Astrocyte of the spinal cord (primary cell): ENCODE results near the gene PRUNE1.

Experiments
- DNase-seq: peaks from one replicate; pipeline ENCODE4 v3.0.0; 2011; ENCODE audit warnings: low read depth, low spot score
- H3K4me3 ChIP-seq: 2 replicates; pipeline ENCODE4 v1.5.1; 2011; ENCODE audit warnings: low read depth, mild to moderate bottlenecking, low read length, moderate library complexity
- in situ Hi-C: cut with HindIII; loops from 2 replicates; pipeline ENCODE4 v1.10.0; 2017; ENCODE audit warnings: low sequenced_read_pairs
- TF ChIP-seq, protein P1 (sequence below): IDR thresholded peaks from 2 replicates; pipeline ENCODE4 v1.5.1; 2012; ENCODE audit warnings: low read depth, mild to moderate bottlenecking, low read length, inconsistent platforms

Gene PRUNE1

DNA sequence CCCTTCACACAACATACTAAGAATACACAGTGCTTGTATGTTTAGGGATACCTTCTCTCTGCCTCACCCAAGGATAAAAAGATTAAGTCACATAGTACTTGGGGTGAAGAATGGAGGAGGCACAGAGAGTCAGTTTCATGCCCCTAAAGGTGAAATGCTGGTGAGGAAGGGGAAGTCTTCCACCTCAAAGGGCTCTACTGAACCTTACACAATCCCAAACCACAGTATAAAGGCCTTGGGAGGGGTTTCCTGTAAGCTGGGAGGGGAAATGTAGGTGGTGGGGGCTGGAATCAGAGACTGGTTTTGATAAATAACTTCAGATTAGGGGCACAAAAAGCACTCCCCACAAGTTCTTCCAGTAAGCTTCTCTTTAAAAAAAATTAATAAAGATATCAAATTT is 5.1 kb upstream of the PRUNE1 start:
- no peak overlapping the region for H3K4me3 ChIP-seq
- TF ChIP-seq, protein P1, sequence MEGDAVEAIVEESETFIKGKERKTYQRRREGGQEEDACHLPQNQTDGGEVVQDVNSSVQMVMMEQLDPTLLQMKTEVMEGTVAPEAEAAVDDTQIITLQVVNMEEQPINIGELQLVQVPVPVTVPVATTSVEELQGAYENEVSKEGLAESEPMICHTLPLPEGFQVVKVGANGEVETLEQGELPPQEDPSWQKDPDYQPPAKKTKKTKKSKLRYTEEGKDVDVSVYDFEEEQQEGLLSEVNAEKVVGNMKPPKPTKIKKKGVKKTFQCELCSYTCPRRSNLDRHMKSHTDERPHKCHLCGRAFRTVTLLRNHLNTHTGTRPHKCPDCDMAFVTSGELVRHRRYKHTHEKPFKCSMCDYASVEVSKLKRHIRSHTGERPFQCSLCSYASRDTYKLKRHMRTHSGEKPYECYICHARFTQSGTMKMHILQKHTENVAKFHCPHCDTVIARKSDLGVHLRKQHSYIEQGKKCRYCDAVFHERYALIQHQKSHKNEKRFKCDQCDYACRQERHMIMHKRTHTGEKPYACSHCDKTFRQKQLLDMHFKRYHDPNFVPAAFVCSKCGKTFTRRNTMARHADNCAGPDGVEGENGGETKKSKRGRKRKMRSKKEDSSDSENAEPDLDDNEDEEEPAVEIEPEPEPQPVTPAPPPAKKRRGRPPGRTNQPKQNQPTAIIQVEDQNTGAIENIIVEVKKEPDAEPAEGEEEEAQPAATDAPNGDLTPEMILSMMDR, result no peak
- no peak for DNase-seq
- in situ Hi-C loops, result no loop called here

DNA sequence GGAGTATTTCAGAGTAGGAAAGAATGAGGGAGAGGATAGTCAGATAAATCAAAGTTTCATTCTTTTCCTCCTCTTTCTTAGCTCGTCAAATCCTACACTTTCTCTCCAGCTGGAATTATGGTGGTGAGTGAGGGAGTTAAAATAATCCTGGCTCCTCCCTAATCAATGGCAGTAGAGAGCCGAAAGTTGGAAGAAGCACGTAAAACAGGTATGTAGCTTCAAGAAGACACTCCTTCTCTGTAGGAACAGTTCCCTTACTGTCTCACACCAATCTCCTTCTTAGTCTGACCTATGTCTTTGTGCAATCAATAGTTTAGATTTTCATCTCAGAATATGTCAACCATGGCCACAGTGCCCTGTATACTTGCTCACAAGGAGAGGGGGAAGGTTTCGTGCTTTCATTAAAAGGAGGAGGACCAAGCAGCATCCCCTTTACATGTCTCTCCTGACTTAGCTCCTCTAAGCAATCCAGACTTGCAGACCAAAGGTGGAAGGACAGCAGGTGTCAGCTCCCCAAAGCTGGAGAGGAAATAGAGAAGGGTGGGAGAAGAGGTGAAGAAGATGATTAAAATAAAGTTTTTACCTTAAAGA is 2.4 kb upstream of the PRUNE1 start:
- peak overlapping the region; percentile 62 for H3K4me3 ChIP-seq
- no peak for DNase-seq
- TF ChIP-seq, protein P1, result no peak
- in situ Hi-C loops, result no loop called here

DNA sequence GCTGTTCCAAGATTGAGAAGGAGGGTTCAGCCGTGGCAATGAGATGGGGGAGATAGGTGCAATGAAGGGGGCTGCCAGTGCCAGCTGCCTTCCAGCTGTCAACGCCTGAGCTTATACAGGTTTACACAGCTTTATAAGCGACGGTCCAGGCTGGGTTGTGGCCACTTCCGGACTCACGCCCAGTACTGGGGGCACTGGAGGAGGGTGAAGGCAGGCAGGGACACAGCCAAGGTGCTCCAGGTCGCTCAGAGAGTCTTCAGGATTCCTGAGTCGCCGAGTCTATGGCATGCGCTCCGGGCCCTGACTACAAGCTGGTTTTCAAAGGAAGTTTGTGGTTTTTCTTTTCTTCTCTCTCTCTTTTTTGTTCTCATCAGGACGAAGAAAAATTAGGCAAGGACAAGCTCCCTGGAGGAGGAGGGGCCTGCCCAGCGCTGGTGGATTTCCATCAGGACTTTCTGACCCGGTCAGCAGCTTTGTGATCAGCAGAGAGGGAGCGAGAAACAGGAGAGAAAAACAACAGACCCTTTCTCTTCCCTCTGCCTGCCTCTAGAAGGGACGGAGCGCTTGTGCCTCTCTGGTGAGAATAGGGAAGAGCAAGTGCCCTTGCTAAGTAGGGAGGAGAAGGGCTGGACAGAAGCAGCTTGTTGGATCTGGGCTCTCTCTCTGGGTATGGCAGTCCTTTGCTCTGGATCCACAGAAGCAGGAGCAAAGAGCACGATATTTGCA is 1.8 kb upstream of the PRUNE1 start, which contains the start of gene MINDY1:
Gene MINDY1 (minus strand): TSS at position 576 of the 726 bp plus-strand sequence. CDS start 4,285 bp downstream, outside the sequence.
- TF ChIP-seq, protein P1, result peak; percentile 70
- peak within 1 kb of the TSS; percentile 62 for H3K4me3 ChIP-seq
- in situ Hi-C loops, result no loop called here
- DNase-seq, result peak; percentile 88

DNA sequence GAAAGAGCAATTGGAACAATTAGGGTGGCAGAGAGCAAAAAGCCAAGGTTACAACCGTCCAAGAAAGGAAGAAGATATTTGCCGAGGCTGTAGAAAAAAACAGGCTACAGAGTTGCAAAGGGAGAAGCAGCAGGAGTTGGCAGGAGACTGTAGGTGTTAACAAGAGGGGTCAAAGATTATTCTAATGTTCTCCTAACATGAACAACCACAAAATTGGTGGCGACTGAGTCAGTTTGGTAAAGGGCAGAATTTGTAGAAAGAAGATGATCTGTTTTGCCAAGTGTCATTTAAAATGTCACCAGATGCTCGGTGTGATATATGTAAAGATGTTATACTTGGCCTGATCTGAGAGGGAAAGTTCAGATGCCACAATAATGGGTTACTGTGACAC is 401 bp upstream of the PRUNE1 start:
- H3K4me3 ChIP-seq, result peak overlapping the region; percentile 23
- TF ChIP-seq, protein P1, result no peak
- in situ Hi-C loops, result no loop called here
- no peak for DNase-seq

DNA sequence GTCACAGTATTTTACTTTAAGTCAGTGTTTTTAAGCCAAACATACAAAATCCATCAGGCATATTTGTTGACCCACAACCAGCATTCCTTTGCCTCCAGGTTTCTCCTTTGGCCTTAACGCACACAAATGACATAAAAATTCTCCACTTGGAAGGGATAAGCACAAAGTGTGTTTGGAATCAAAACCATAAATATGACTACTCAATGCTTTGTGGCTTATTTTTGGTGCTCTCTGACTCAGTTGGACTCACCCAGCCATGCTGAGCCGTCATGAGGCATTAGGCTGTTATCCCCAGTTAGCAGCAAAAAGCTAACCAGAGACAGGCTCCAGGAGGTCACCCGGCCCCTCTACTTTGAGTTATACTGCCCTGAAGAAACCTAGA is 948 bp downstream of the PRUNE1 start:
- DNase-seq, result peak; percentile 74
- H3K4me3 ChIP-seq, result peak overlapping the region; percentile 83
- TF ChIP-seq, protein P1, result no peak
- in situ Hi-C loops, result no loop called here

DNA sequence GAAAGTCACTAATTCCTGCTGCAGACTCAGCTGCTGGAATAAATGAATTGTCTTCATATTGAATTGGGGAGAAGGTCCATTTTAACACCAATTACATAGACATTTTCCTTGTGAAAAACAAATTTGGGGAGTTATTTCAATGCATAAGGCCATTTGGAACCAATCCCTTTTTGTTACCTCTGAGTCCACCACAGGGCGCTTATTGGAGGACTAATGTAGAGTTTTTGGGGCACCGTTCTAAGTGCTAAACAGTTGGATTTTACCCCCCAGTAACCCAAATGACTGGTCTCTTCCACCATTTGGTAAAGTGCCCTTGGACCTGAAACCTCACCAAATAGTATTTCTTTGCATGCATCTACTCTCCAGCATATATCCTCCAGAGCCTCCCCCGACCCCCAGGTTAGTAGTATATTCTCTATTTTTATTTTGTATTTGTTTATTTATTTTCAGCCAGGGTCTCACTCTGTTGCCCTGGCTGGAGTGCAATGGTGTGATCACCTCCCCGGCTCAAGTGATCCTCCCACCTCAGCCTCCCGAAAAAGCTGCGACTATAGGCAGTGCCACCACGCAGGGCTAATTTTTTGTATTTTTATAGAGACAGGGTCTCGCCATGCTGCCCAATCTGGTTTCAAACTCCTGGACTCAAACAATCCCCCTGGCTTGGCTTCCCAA is 1.6 kb downstream of the PRUNE1 start:
- in situ Hi-C loops, result no loop called here
- TF ChIP-seq, protein P1, result no peak
- no peak for DNase-seq
- no peak overlapping the region for H3K4me3 ChIP-seq
